Activated CD8-positive, alpha-beta memory T cell treated with anti-CD3 and anti-CD28 coated beads, Interleukin-2, amount 10 ng/mL, durations not matched to agents 7 days and 5 days (primary cell): ENCODE measurements around the gene AMH. TPM values are rescaled to one million over a fixed set of nuclear protein-coding genes. Genes with fewer than 3 reads are reported as not detected.

ENCODE experiments used
- ATAC-seq: fragments of 150-1000 bp; cut with Tn5 transposase; one replicate; pipeline ENCODE4 v1.10.0; 2021; ENCODE audit warnings: moderate library complexity
- CTCF ChIA-PET: fragments of 350-600 bp; sonication (Branson Sonifier 250); formaldehyde crosslinking; loops from one replicate; lab custom pipeline; 2021; ENCODE audit warnings: antibody characterized with exemption; lab: Charles Lee
- DNase-seq: peaks from one replicate; pipeline ENCODE4 v3.0.0-alpha.2; 2020
- H3K27ac Mint-ChIP-seq: one replicate; pipeline ENCODE4 v1.8.0; 2021; ENCODE audit warnings: mild to moderate bottlenecking, mixed read lengths
- H3K27me3 Mint-ChIP-seq: one replicate; pipeline ENCODE4 v1.8.0; 2021; ENCODE audit warnings: mixed read lengths
- H3K36me3 Mint-ChIP-seq: one replicate; pipeline ENCODE4 v1.8.0; 2021; ENCODE audit warnings: mild to moderate bottlenecking, mixed read lengths
- H3K4me1 Mint-ChIP-seq: one replicate; pipeline ENCODE4 v1.8.0; 2021; ENCODE audit warnings: mixed read lengths
- H3K4me3 Mint-ChIP-seq: one replicate; pipeline ENCODE4 v1.8.0; 2021; ENCODE audit warnings: mild to moderate bottlenecking, moderate library complexity, mixed read lengths
- H3K9me3 Mint-ChIP-seq: one replicate; pipeline ENCODE4 v1.8.0; 2022; ENCODE audit warnings: low read depth, mixed read lengths
- total RNA-seq, 2 experiments: library from RNA; stranded (reverse); gene quantifications; one replicate each; pipeline ENCODE4 v1.2.3, GENCODE V29; 2021

AMH gene
- total RNA-seq, 2 experiments from 2014 or later = 5.1 to 6.0 TPM

- CTCF ChIA-PET = interaction anchor here (1.4 kb wide), 1 partner anchor 57 kb away, joined by 3 read pairs; no protein-coding TSS in a partner anchor
- H3K27me3 Mint-ChIP-seq = no peaks in the 10 kb centered on the region
- ATAC-seq (no peak), DNase-seq (no peak)
- no peak overlapping the region for H3K4me3 Mint-ChIP-seq
- H3K4me1 Mint-ChIP-seq = peaks cover 9% of the 10 kb centered on the region
- no peak overlapping the region for H3K27ac Mint-ChIP-seq
- no peaks in the 10 kb centered on the region for H3K9me3 Mint-ChIP-seq
- H3K36me3 Mint-ChIP-seq = peaks cover 20% of the 10 kb centered on the region
These were observed 36.0 kb upstream of the AMH start for GRCh38 chr19:2212861-2213711.

DNA sequence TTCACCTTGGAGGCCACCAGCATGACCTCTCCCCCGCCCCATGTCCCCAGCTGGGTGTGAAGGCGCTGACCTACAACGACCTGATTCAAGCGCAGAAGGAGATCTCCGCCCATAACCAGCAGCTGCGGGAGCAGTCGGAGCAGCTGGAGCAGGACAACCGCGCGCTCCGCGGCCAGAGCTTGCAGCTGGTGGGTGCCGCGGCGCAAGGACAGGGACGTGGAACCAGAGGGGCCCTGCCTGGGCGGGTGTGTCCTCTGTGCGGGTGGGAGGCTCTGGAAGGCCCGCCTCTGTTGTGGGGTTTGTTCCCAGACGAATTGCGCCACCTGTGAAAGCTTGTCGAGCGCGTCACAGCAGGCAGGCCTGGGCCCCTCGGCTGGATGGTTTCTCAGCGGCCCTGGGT, 35.3 kb upstream of the AMH start:
- Mint-ChIP-seq H3K4me3 (no peak overlapping the region), H3K27me3 (no peaks in the 10 kb centered on the region), H3K36me3 (peaks cover 20% of the 10 kb centered on the region), H3K27ac (no peak overlapping the region), H3K9me3 (no peaks in the 10 kb centered on the region), H3K4me1 (peaks cover 3% of the 10 kb centered on the region)
- ATAC-seq = no peak
- CTCF ChIA-PET = no interaction called here
- DNase-seq = no peak

DNA sequence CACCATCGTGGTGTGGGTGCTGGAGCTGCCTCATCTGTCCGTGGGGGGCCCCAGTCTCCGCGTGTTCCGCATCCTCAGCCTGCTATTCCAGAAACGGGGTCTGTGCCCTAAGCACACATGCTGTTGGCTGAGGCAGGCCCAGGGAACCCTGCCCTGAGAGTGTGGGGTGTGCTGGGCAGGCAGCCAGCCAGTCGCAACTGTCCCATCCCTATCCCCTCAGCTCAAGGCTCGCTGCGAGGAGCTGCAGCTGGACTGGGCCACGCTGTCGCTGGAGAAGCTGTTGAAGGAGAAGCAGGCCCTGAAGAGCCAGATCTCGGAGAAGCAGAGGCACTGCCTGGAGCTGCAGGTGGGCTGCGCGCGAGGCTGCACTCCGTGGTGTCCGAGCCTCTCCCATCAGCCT, 34.9 kb upstream of the AMH start:
- Mint-ChIP-seq H3K36me3 (peaks cover 20% of the 10 kb centered on the region), H3K9me3 (no peaks in the 10 kb centered on the region), H3K4me1 (peaks cover 3% of the 10 kb centered on the region), H3K4me3 (no peak overlapping the region), H3K27ac (no peak overlapping the region), H3K27me3 (no peaks in the 10 kb centered on the region)
- ATAC-seq (no peak), DNase-seq (no peak)
- CTCF ChIA-PET = interaction anchor here (1.4 kb wide), 1 partner anchor 59 kb away, joined by 3 read pairs; no protein-coding TSS in a partner anchor

GRCh38 chr19:2215281-2215751, 33.8 kb upstream of the AMH start:
- Mint-ChIP-seq H3K27me3 (no peaks in the 10 kb centered on the region), H3K4me3 (no peak overlapping the region), H3K4me1 (peaks cover 3% of the 10 kb centered on the region), H3K36me3 (peaks cover 22% of the 10 kb centered on the region), H3K27ac (no peak overlapping the region), H3K9me3 (no peaks in the 10 kb centered on the region)
- CTCF ChIA-PET = interaction anchor here (1.4 kb wide), 1 partner anchor 60 kb away, joined by 3 read pairs; no protein-coding TSS in a partner anchor
- DNase-seq (no peak), ATAC-seq (no peak)

GRCh38 chr19:2216361-2217225, 32.5 kb upstream of the AMH start:
- ATAC-seq (no peak), DNase-seq (no peak)
- Mint-ChIP-seq H3K27me3 (no peaks in the 10 kb centered on the region), H3K27ac (no peak overlapping the region), H3K4me1 (peaks cover 3% of the 10 kb centered on the region), H3K36me3 (peaks cover 17% of the 10 kb centered on the region), H3K9me3 (no peaks in the 10 kb centered on the region), H3K4me3 (no peak overlapping the region)
- CTCF ChIA-PET = interaction anchor here (0.6 to 0.8 kb wide), 3 partner anchors 47 to 99 kb away, joined by 3 read pairs; no protein-coding TSS in a partner anchor

- no peak overlapping the region for H3K4me3 Mint-ChIP-seq
- peaks cover 14% of the 10 kb centered on the region for H3K36me3 Mint-ChIP-seq
- H3K27ac Mint-ChIP-seq = no peak overlapping the region
- ATAC-seq = no peak
- no peaks in the 10 kb centered on the region for H3K27me3 Mint-ChIP-seq
- H3K4me1 Mint-ChIP-seq = peaks cover 3% of the 10 kb centered on the region
- CTCF ChIA-PET = no interaction called here
- no peaks in the 10 kb centered on the region for H3K9me3 Mint-ChIP-seq
- no peak for DNase-seq
These were observed 31.5 kb upstream of the AMH start for GRCh38 chr19:2217591-2217990.

DNA sequence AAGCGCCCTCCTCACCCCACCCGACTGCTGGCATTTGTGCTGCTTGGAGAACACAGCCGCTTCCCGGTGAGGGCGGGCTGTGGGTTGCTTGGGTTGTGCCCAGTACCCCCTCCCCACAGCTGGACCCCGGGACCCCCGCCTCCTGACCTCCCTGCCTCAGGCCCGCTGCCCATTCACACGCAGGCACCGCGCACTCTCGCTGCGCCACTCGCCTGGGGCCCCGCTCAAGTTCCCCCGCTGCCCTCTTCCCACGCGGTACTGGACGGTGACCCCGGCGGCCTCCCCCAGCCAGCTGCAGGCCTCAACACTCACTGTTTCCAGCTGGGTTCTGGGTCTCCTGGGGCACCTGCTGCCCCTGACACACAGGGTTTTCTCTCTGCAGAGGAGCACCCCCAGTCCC, 29.4 kb upstream of the AMH start:
- peaks cover 14% of the 10 kb centered on the region for H3K4me1 Mint-ChIP-seq
- no peak overlapping the region for H3K27ac Mint-ChIP-seq
- DNase-seq (no peak), ATAC-seq (no peak)
- peaks cover 21% of the 10 kb centered on the region for H3K36me3 Mint-ChIP-seq
- CTCF ChIA-PET = no interaction called here
- no peaks in the 10 kb centered on the region for H3K9me3 Mint-ChIP-seq
- H3K4me3 Mint-ChIP-seq = no peak overlapping the region
- no peaks in the 10 kb centered on the region for H3K27me3 Mint-ChIP-seq

- H3K4me1 Mint-ChIP-seq = peaks cover 13% of the 10 kb centered on the region
- H3K27me3 Mint-ChIP-seq = no peaks in the 10 kb centered on the region
- CTCF ChIA-PET = interaction anchor here (0.6 to 1.2 kb wide), 3 partner anchors 43 to 196 kb away, joined by 3 read pairs; no protein-coding TSS in a partner anchor
- peaks cover 20% of the 10 kb centered on the region for H3K36me3 Mint-ChIP-seq
- no peaks in the 10 kb centered on the region for H3K9me3 Mint-ChIP-seq
- no peak overlapping the region for H3K27ac Mint-ChIP-seq
- no peak for DNase-seq
- ATAC-seq = no peak
- no peak overlapping the region for H3K4me3 Mint-ChIP-seq
These were observed 27.8 kb upstream of the AMH start for GRCh38 chr19:2221250-2221831.

GRCh38 chr19:2221918-2222317, 27.2 kb upstream of the AMH start:
- peaks cover 19% of the 10 kb centered on the region for H3K36me3 Mint-ChIP-seq
- ATAC-seq (no peak), DNase-seq (no peak)
- no peak overlapping the region for H3K4me3 Mint-ChIP-seq
- no peaks in the 10 kb centered on the region for H3K9me3 Mint-ChIP-seq
- H3K27me3 Mint-ChIP-seq = no peaks in the 10 kb centered on the region
- H3K4me1 Mint-ChIP-seq = peaks cover 13% of the 10 kb centered on the region
- H3K27ac Mint-ChIP-seq = no peak overlapping the region
- CTCF ChIA-PET = interaction anchor here (0.6 to 1.2 kb wide), 2 partner anchors 43 to 64 kb away, joined by 3 read pairs; no protein-coding TSS in a partner anchor

GRCh38 chr19:2223391-2223790, 25.7 kb upstream of the AMH start:
- peak overlapping the region; percentile 85 for H3K27ac Mint-ChIP-seq
- H3K4me3 Mint-ChIP-seq = no peak overlapping the region
- no peaks in the 10 kb centered on the region for H3K27me3 Mint-ChIP-seq
- H3K9me3 Mint-ChIP-seq = no peaks in the 10 kb centered on the region
- DNase-seq (no peak), ATAC-seq (peak; percentile 7)
- peaks cover 13% of the 10 kb centered on the region for H3K4me1 Mint-ChIP-seq
- H3K36me3 Mint-ChIP-seq = peaks cover 21% of the 10 kb centered on the region
- CTCF ChIA-PET = no interaction called here

DNA sequence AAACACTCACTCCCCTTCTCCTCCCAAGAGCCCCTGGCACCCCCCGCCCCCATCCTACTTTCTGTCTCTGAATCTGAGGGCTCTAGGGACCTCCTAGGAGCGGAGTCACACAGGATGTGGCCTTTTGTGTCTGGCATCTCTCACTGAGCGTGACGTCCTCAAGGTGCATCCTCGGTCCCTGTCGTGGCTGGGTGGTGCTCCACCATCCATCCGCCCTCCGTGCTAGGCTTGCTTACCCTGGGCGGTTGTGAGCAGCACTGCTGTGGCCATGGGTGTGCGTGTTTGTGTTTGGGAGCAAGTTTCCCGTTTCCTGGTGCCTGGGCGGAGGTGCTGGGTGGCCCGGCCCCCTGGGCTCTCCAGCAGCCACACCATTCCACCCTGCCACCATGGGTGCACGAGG, 25.2 kb upstream of the AMH start:
- Mint-ChIP-seq H3K27ac (peak overlapping the region; percentile 85), H3K4me3 (no peak overlapping the region), H3K4me1 (peaks cover 13% of the 10 kb centered on the region), H3K36me3 (peaks cover 23% of the 10 kb centered on the region), H3K9me3 (no peaks in the 10 kb centered on the region), H3K27me3 (no peaks in the 10 kb centered on the region)
- CTCF ChIA-PET = no interaction called here
- ATAC-seq (peak; percentile 73), DNase-seq (peak; percentile 76)

GRCh38 chr19:2224754-2225349, 24.3 kb upstream of the AMH start:
- CTCF ChIA-PET = no interaction called here
- no peaks in the 10 kb centered on the region for H3K27me3 Mint-ChIP-seq
- H3K4me3 Mint-ChIP-seq = no peak overlapping the region
- no peaks in the 10 kb centered on the region for H3K9me3 Mint-ChIP-seq
- no peak for DNase-seq
- H3K4me1 Mint-ChIP-seq = peaks cover 13% of the 10 kb centered on the region
- H3K36me3 Mint-ChIP-seq = peaks cover 28% of the 10 kb centered on the region
- peak overlapping the region; percentile 85 for H3K27ac Mint-ChIP-seq
- no peak for ATAC-seq
